ENCODE results near the gene CCND1. TPM values are rescaled to one million over a fixed set of nuclear protein-coding genes. Genes with fewer than 3 reads are reported as not detected.

Gene CCND1
- total and polyA plus RNA-seq, 9 of the 15 experiments (the other 6 are each of a cell fraction or from before 2014, with no cell fraction given), result 0.04 to 23.3 (median 3.8) TPM

DNA sequence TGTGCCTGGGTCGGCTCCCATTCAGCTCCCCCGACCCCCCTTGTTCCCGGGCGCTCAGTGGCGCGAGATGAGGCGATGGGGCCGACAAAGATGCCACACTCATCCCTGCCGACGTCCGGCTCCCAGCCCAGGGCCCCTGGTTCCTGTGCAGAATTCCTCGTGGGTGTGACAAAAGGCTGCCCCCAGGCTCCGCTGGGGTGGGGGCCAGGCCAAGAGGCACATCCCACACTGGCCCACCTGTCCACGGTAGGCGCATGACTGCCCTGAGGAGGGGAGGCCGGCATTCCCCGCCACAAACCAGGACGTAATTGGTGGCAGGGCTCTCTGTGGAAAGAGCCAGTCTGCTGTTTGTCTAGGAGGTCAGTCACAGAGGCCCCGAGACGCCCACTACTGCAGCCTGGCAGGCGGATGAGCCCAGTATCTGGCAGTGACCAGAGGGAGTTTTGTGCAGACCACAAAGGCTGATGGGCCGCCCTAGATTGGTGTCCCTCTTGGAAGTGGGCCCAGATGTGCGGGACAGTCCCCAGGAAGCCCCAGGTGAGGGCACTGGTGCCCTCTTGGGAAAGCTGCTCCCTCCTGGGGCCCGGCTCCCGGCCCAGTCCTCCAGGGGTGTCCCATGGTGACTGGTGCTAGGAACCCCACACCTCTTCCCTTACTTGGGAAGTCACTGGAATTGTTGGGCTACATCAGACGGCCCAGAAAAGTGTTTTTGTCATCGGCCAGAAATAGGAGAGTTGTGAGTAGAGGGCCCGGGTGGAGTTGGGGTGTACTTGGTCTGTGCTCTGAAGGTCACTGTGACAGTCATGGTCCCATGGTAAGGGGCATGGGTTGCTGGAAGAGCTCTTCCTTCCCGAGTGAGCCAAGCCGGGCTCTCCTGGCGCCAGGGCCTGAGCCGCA, 5.8 kb downstream of the CCND1 start:
- no peaks in the 10 kb centered on the region for H3K36me3 ChIP-seq (ENCODE audit: control insufficient read depth, insufficient read depth, low read length)
- no peak overlapping the region for H3K27ac ChIP-seq (ENCODE audit: extremely low read depth, low read depth, low read length)
- 62% methylated on average over 26 of the region's 32 CpGs for WGBS (ENCODE audit: insufficient coverage, low coverage, missing lambda C conversion rate)
- H3K9me1 ChIP-seq (ENCODE audit: control insufficient read depth, insufficient read depth, low read length), result peaks cover 3% of the 10 kb centered on the region
- FAIRE-seq (no peak), ATAC-seq (no peak), DNase-seq (ENCODE audit: extremely low read depth in 1 of 4, low spot score in 3 of 4) (no peak)
- no peak overlapping the region for H3K4me2 ChIP-seq (ENCODE audit: insufficient read depth, low read length)
- H2AFZ ChIP-seq (ENCODE audit: low read depth, low read length), result no peak overlapping the region
- intact Hi-C loops (cut with micrococcal nuclease) (loop anchor here (10.0 kb wide), 3 partner anchors 412 to 1012 kb away; no protein-coding TSS in a partner anchor), in situ Hi-C loops (cut with MboI) (no loop called here)
- H3K4me3 ChIP-seq, result no peak overlapping the region
- POLR2A ChIA-PET, result interaction anchor here (0.6 to 0.9 kb wide), 3 partner anchors 42 to 353 kb away, joined by 3 to 5 read pairs (median 4); partner anchors contain the start of gene MYEOV
- H3K9me3 ChIP-seq (replicated peaks; ENCODE audit: control insufficient read depth, insufficient read depth, low read depth, low read length), result no peaks in the 10 kb centered on the region
- H3K27me3 ChIP-seq (ENCODE audit: control insufficient read depth in 2 of 2, insufficient read depth in 2 of 2, low read length in 2 of 2), result no peaks in the 10 kb centered on the region
- no peak overlapping the region; a peak in 1 of 4 replicates for H3K9ac ChIP-seq (ENCODE audit: insufficient read depth in 1 of 2, low read depth in 2 of 2, low read length in 2 of 2)
- H4K20me1 ChIP-seq (replicated peaks; ENCODE audit: control insufficient read depth, insufficient read depth, low read length), result no peaks in the 10 kb centered on the region; the same call in none of the 2 replicates
- TF ChIP-seq KLF10 (CRISPR knock-in tag; IDR thresholded peaks at IDR 0.05) (no peak), POLR2G (IDR thresholded peaks at IDR 0.05; ENCODE audit: low read depth, low read length) (peak; percentile 58; the same call in 1 of the 2 replicates)
- CTCF ChIA-PET (ENCODE audit: low intra/inter-chr PET ratio), result no interaction called here
- no TSS peak for BruUV-seq (replicated peaks)
- no peaks in the 10 kb centered on the region for H3K79me2 ChIP-seq (ENCODE audit: control insufficient read depth, insufficient read depth, low read length)
- H3K4me1 ChIP-seq (replicated peaks in 1 of 2; ENCODE audit: control insufficient read depth in 2 of 2, insufficient read depth in 2 of 2, low read length in 2 of 2), result peaks cover 3 to 70% of the 10 kb centered on the region in 2 experiments; a peak in 4 of 5 replicates

DNA sequence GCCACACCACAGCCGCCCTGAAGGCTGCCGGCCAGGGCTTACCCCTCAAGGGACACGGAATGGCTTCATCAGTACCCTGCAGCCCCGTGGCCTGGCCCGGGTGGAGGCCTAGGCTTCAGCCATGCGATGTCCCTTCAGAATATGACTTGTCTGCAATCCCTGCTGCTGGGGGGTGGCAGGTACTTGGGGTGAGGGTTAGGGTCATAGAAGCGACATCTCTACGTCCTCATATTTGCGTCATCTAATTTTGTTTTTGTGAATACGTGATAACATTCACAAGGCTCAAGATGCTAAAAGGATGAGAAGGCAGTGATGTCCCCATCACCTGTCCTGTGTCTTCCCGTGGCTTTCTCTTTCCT, 6.4 kb downstream of the CCND1 start:
- Histone ChIP-seq H3K4me3 (no peak overlapping the region), H3K9ac (ENCODE audit: insufficient read depth in 1 of 2, low read depth in 2 of 2, low read length in 2 of 2) (no peak overlapping the region), H3K79me2 (ENCODE audit: control insufficient read depth, insufficient read depth, low read length) (no peaks in the 10 kb centered on the region), H3K9me1 (ENCODE audit: control insufficient read depth, insufficient read depth, low read length) (peaks cover 3% of the 10 kb centered on the region), H3K36me3 (ENCODE audit: control insufficient read depth, insufficient read depth, low read length) (no peaks in the 10 kb centered on the region), H3K4me2 (ENCODE audit: insufficient read depth, low read length) (no peak overlapping the region), H3K27ac (ENCODE audit: extremely low read depth, low read depth, low read length) (no peak overlapping the region), H2AFZ (ENCODE audit: low read depth, low read length) (no peak overlapping the region), H3K9me3 (replicated peaks; ENCODE audit: control insufficient read depth, insufficient read depth, low read depth, low read length) (no peaks in the 10 kb centered on the region), H4K20me1 (replicated peaks; ENCODE audit: control insufficient read depth, insufficient read depth, low read length) (no peaks in the 10 kb centered on the region; the same call in none of the 2 replicates), H3K4me1 (replicated peaks in 1 of 2; ENCODE audit: control insufficient read depth in 2 of 2, insufficient read depth in 2 of 2, low read length in 2 of 2) (peaks cover 3 to 64% of the 10 kb centered on the region in 2 experiments; a peak in 4 of 5 replicates), H3K27me3 (ENCODE audit: control insufficient read depth in 2 of 2, insufficient read depth in 2 of 2, low read length in 2 of 2) (no peaks in the 10 kb centered on the region)
- intact Hi-C loops (cut with micrococcal nuclease) (loop anchor here (10.0 kb wide), 3 partner anchors 413 to 1013 kb away; no protein-coding TSS in a partner anchor), in situ Hi-C loops (cut with MboI) (no loop called here)
- no TSS peak for BruUV-seq (replicated peaks)
- ATAC-seq (no peak), FAIRE-seq (no peak), DNase-seq (ENCODE audit: extremely low read depth in 1 of 4, low spot score in 3 of 4) (no peak)
- ChIA-PET CTCF (ENCODE audit: low intra/inter-chr PET ratio) (no interaction called here), POLR2A (no interaction called here)
- WGBS (ENCODE audit: insufficient coverage, low coverage, missing lambda C conversion rate), result 55% methylated on average over 9 of the region's 11 CpGs
- TF ChIP-seq ZFP36 (IDR thresholded peaks at IDR 0.05; ENCODE audit: low read depth, low read length, partially characterized antibody) (no peak), ATF7 (IDR thresholded peaks at IDR 0.05) (no peak), AFF1 (IDR thresholded peaks at IDR 0.05; ENCODE audit: low read depth in 1 of 2, partially characterized antibody in 2 of 2) (no peak), DLX4 (CRISPR knock-in tag; IDR thresholded peaks at IDR 0.05) (no peak), C11orf30 (IDR thresholded peaks at IDR 0.05; ENCODE audit: low read depth) (no peak), GABPA (tag; conservative IDR thresholded peaks at IDR 0.05; ENCODE audit: low read depth) (no peak)
